ENCODE data around the gene TCEAL9. TPM values are rescaled to one million over a fixed set of nuclear protein-coding genes. Genes with fewer than 3 reads are reported as not detected.

The TCEAL9 gene
- total and polyA plus RNA-seq, 2 experiments from 2014 or later = 212 to 257 TPM

DNA sequence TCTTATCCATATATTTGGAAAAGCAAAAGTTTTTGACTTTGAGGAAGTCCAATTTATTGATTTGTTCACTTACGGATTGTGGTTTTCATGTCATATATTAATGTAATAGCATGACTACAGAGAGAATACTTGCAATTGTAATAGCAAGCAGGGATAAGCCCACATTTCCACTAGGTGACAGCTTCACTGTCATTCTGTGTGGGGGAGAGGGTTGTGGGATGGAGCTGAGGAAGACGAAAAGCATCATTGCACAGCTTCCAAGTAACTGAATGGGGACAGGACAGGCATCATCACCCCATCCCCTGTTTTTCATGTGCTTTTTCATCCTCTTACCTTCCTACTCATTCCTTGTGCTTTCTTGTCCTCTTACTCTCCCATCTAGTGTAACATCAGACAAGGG, 51.5 kb downstream of the TCEAL9 start:
- no peak overlapping the region for H3K27ac ChIP-seq
- no peak overlapping the region for H2AFZ ChIP-seq
- no peak overlapping the region for H3K4me2 ChIP-seq
- no peaks in the 10 kb centered on the region for H3K36me3 ChIP-seq (replicated peaks; ENCODE audit: insufficient read depth, low read depth)
- no peaks in the 10 kb centered on the region for H4K20me1 ChIP-seq (ENCODE audit: insufficient read depth, poor library complexity, severe bottlenecking)
- no peaks in the 10 kb centered on the region for H3K4me1 ChIP-seq (ENCODE audit: insufficient read depth)
- TF ChIP-seq EZH2phosphoT487 (IDR thresholded peaks at IDR 0.05; ENCODE audit: low read depth, severe bottlenecking, unreplicated experiment) = no peak
- no peaks in the 10 kb centered on the region for H3K27me3 ChIP-seq
- DNase-seq (ENCODE audit: low spot score) = no peak
- no peaks in the 10 kb centered on the region for H3K79me2 ChIP-seq
- H3K4me3 ChIP-seq = no peak overlapping the region
- H3K9me2 ChIP-seq (replicated peaks; ENCODE audit: insufficient read depth) = no peaks in the 10 kb centered on the region
- WGBS (ENCODE audit: low lambda C conversion rate, missing lambda C conversion rate) = 95% methylated on average over 2 of the region's 2 CpGs
- no peaks in the 10 kb centered on the region for H3K9me3 ChIP-seq (ENCODE audit: low read depth)

Small RNAs within 50 kb of the gene (small RNA-seq; reads per million reads assigned to genes)
- not detected for gene Z92846.1

Other genes starting within 250 kb of the TCEAL9 start
- 55.6 and 75.6 TPM in 2 replicates for gene BEX4, start 141.4 kb upstream of the TCEAL9 start, total RNA-seq
- 112 and 119 TPM in 2 replicates for gene BEX4, start 141.4 kb upstream of the TCEAL9 start, polyA plus RNA-seq
- 143 and 153 TPM in 2 replicates for gene TCEAL8, start 101.4 kb upstream of the TCEAL9 start, total RNA-seq
- 123 and 127 TPM in 2 replicates for gene TCEAL8, start 101.4 kb upstream of the TCEAL9 start, polyA plus RNA-seq
- not detected in 2 replicates for gene TCEAL5, start 79.8 kb upstream of the TCEAL9 start, total RNA-seq
- 0.17 TPM in 1 of 2 replicates, not detected in the other for gene TCEAL5, start 79.8 kb upstream of the TCEAL9 start, polyA plus RNA-seq
- gene BEX2, start 45.5 kb upstream of the TCEAL9 start, total RNA-seq = 28.1 and 37.7 TPM in 2 replicates
- 39.1 and 45.4 TPM in 2 replicates for gene BEX2, start 45.5 kb upstream of the TCEAL9 start, polyA plus RNA-seq
- gene TCEAL7, start 26.3 kb upstream of the TCEAL9 start, total RNA-seq = 14.7 and 16.0 TPM in 2 replicates
- 6.6 and 6.9 TPM in 2 replicates for gene TCEAL7, start 26.3 kb upstream of the TCEAL9 start, polyA plus RNA-seq
- gene BEX3, start 20.0 kb downstream of the TCEAL9 start, total RNA-seq = 267 and 271 TPM in 2 replicates
- gene BEX3, start 20.0 kb downstream of the TCEAL9 start, polyA plus RNA-seq = 506 and 616 TPM in 2 replicates
- 3.0 and 3.5 TPM in 2 replicates for gene RAB40A, start 163.0 kb downstream of the TCEAL9 start, total RNA-seq
- gene RAB40A, start 163.0 kb downstream of the TCEAL9 start, polyA plus RNA-seq = 2.7 and 3.0 TPM in 2 replicates
- gene TCEAL4, start 229.0 kb downstream of the TCEAL9 start, total RNA-seq = 84.2 and 94.4 TPM in 2 replicates
- 171 and 213 TPM in 2 replicates for gene TCEAL4, start 229.0 kb downstream of the TCEAL9 start, polyA plus RNA-seq